OCI-LY3 (cell line): ENCODE results near the gene ARL8B.

Source experiments
- H2AFZ ChIP-seq: fragments of 200-600, 300-600 bp; shearing (Covaris generic); 2 replicates; pipeline ENCODE4 v1.6.0; 2014; ENCODE audit warnings: antibody characterized with exemption, low read depth, low read length
- H3K27ac ChIP-seq: fragments of 200-600, 300-600 bp; sonication (generic); 2 replicates; pipeline ENCODE4 v1.5.1; 2014; ENCODE audit warnings: mild to moderate bottlenecking, low read length, moderate library complexity, mixed read lengths
- H3K27me3 ChIP-seq: fragments of 200-600, 300-600 bp; sonication (generic); 2 replicates; pipeline ENCODE4 v1.6.1; 2014; ENCODE audit warnings: low read depth, low read length, mixed read lengths
- H3K36me3 ChIP-seq: fragments of 200-600, 300-600 bp; sonication (generic); replicated peaks from 2 replicates; pipeline ENCODE3; 2014; ENCODE audit warnings: low read depth, low read length, mixed read lengths
- H3K4me1 ChIP-seq: fragments of 300-600, 200-600 bp; sonication (generic); 2 replicates; pipeline ENCODE4 v1.6.1; 2014; ENCODE audit warnings: low read length, mixed read lengths
- H3K4me2 ChIP-seq: fragments of 200-600, 300-600 bp; sonication (generic); 2 replicates; pipeline ENCODE4 v1.6.1; 2014; ENCODE audit warnings: low read length, mixed read lengths
- H3K4me3 ChIP-seq: fragments of 300-600, 200-600 bp; sonication (generic); 2 replicates; pipeline ENCODE4 v1.5.1; 2014; ENCODE audit warnings: antibody characterized with exemption, mild to moderate bottlenecking, low read length, moderate library complexity
- H3K79me2 ChIP-seq: fragments of 300-600, 200-600 bp; shearing (Covaris generic); 2 replicates; pipeline ENCODE4 v1.6.1; 2014; ENCODE audit warnings: mild to moderate bottlenecking, low read length, mixed read lengths
- H3K9ac ChIP-seq: fragments of 300-600, 200-600 bp; shearing (Covaris generic); 2 replicates; pipeline ENCODE4 v1.6.0; 2014; ENCODE audit warnings: mild to moderate bottlenecking, low read length, moderate library complexity
- H3K9me3 ChIP-seq: fragments of 200-600, 300-600 bp; shearing (Covaris generic); 2 replicates; pipeline ENCODE4 v1.6.1; 2014; ENCODE audit warnings: low read length, mixed read lengths; ENCODE audit not compliant: insufficient read depth
- H4K20me1 ChIP-seq: fragments of 200-600, 300-600 bp; sonication (generic); 2 replicates; pipeline ENCODE4 v1.6.1; 2016; ENCODE audit warnings: low read length, mixed read lengths; ENCODE audit not compliant: insufficient read depth
- CTCF ChIP-seq: fragments of 200-600, 300-600 bp; sonication (generic); IDR thresholded peaks from 2 replicates; pipeline ENCODE4 v1.5.1; 2014; ENCODE audit warnings: antibody characterized with exemption, low read length, low read depth
- EZH2phosphoT487 ChIP-seq: fragments of 200-600 bp; shearing (Covaris generic); IDR thresholded peaks from 2 replicates; pipeline ENCODE4 v1.6.1; 2018; ENCODE audit warnings: antibody characterized with exemption, mixed run types, low read depth

ARL8B gene

GRCh38 chr3:5184499-5184898, 62.4 kb downstream of the ARL8B start:
- peaks cover 12% of the 10 kb centered on the region for H3K4me1 ChIP-seq

GRCh38 chr3:5185093-5185673, 63.1 kb downstream of the ARL8B start:
- peaks cover 14% of the 10 kb centered on the region for H3K4me1 ChIP-seq

More at GRCh38 chr3:5184499-5184898, 62.4 kb downstream of the ARL8B start:
- H3K27ac ChIP-seq, result no peak overlapping the region
- H2AFZ ChIP-seq, result no peak overlapping the region
- H3K79me2 ChIP-seq, result peaks cover 20% of the 10 kb centered on the region
- no peak overlapping the region for H3K4me3 ChIP-seq
- TF ChIP-seq CTCF, result no peak
- TF ChIP-seq EZH2phosphoT487, result no peak
- no peaks in the 10 kb centered on the region for H4K20me1 ChIP-seq
- no peaks in the 10 kb centered on the region for H3K27me3 ChIP-seq
- H3K4me2 ChIP-seq, result no peak overlapping the region
- H3K36me3 ChIP-seq, result peaks cover 16% of the 10 kb centered on the region
- no peaks in the 10 kb centered on the region; the same call in 1 of the 2 replicates for H3K9me3 ChIP-seq
- H3K9ac ChIP-seq, result no peak overlapping the region

GRCh38 chr3:5186089-5186857, 64.2 kb downstream of the ARL8B start:
- H3K4me3 ChIP-seq, result peak overlapping the region; percentile 82
- H3K36me3 ChIP-seq, result peaks cover 23% of the 10 kb centered on the region
- H3K4me1 ChIP-seq, result peaks cover 22% of the 10 kb centered on the region
- H3K9me3 ChIP-seq, result no peaks in the 10 kb centered on the region; the same call in 1 of the 2 replicates
- TF ChIP-seq EZH2phosphoT487 (no peak), CTCF (no peak)
- H2AFZ ChIP-seq, result no peak overlapping the region
- peaks cover 5% of the 10 kb centered on the region; the same call in 1 of the 2 replicates for H4K20me1 ChIP-seq
- peak overlapping the region; percentile 77 for H3K4me2 ChIP-seq
- H3K79me2 ChIP-seq, result peaks cover 38% of the 10 kb centered on the region
- peak overlapping the region; percentile 76 for H3K9ac ChIP-seq
- H3K27me3 ChIP-seq, result no peaks in the 10 kb centered on the region
- H3K27ac ChIP-seq, result peak overlapping the region; percentile 7; the same call in 1 of the 2 replicates

More at GRCh38 chr3:5185093-5185673, 63.1 kb downstream of the ARL8B start:
- no peaks in the 10 kb centered on the region; the same call in 1 of the 2 replicates for H3K9me3 ChIP-seq
- no peaks in the 10 kb centered on the region for H3K27me3 ChIP-seq
- H3K4me2 ChIP-seq, result no peak overlapping the region
- H2AFZ ChIP-seq, result no peak overlapping the region
- H3K36me3 ChIP-seq, result peaks cover 21% of the 10 kb centered on the region
- peaks cover 27% of the 10 kb centered on the region for H3K79me2 ChIP-seq
- H3K4me3 ChIP-seq, result no peak overlapping the region
- H3K9ac ChIP-seq, result no peak overlapping the region
- TF ChIP-seq CTCF, result no peak
- TF ChIP-seq EZH2phosphoT487, result no peak
- no peak overlapping the region for H3K27ac ChIP-seq
- H4K20me1 ChIP-seq, result peaks cover 2% of the 10 kb centered on the region; the same call in 1 of the 2 replicates

- H3K27ac ChIP-seq, result peak overlapping the region; percentile 24; the same call in 1 of the 2 replicates
- H3K79me2 ChIP-seq, result peaks cover 43% of the 10 kb centered on the region
- H3K9me3 ChIP-seq, result no peaks in the 10 kb centered on the region
- peaks cover 17% of the 10 kb centered on the region for H3K36me3 ChIP-seq
- no peaks in the 10 kb centered on the region for H3K27me3 ChIP-seq
- peak overlapping the region; percentile 76 for H3K9ac ChIP-seq
- no peak for TF ChIP-seq EZH2phosphoT487
- TF ChIP-seq CTCF, result no peak
- H2AFZ ChIP-seq, result peak overlapping the region; percentile 49; the same call in 1 of the 2 replicates
- peak overlapping the region; percentile 77 for H3K4me2 ChIP-seq
- H4K20me1 ChIP-seq, result peaks cover 5% of the 10 kb centered on the region; the same call in 1 of the 2 replicates
- peak overlapping the region; percentile 82 for H3K4me3 ChIP-seq
- H3K4me1 ChIP-seq, result peaks cover 27% of the 10 kb centered on the region
These were observed 64.7 kb downstream of the ARL8B start for GRCh38 chr3:5186858-5187155.
